Thymus (tissue), 11 donors: ENCODE data around the gene BIN2. TPM values are rescaled to one million over a fixed set of nuclear protein-coding genes. Genes with fewer than 3 reads are reported as not detected.
A peak's percentile ranks its signal among the peaks of the same experiment; 100 is the strongest.
"Not testable (repeated sequence)": the region's sequence is repeated elsewhere in the genome, so short reads cannot be mapped to it uniquely, and the experiment has no call there.

Experiments used
- DNase-seq, 9 donors: peaks; one replicate each; pipeline ENCODE4 v3.0.0-alpha.2; 2013; ENCODE audit warnings: low spot score in 9 of 9, low read depth in 6 of 9, missing footprints in 1 of 9
- H3K27ac ChIP-seq, 2 donors: one replicate each; pipeline ENCODE4 v1.5.1; 2013; ENCODE audit warnings: control low read depth in 1 of 2, low read depth in 1 of 2, low read length in 1 of 2, mild to moderate bottlenecking in 1 of 2, moderate library complexity in 1 of 2
- H3K27me3 ChIP-seq, 2 donors: one replicate each; pipeline ENCODE4 v1.5.1; 2013; ENCODE audit warnings: low read length in 1 of 2; ENCODE audit not compliant: control insufficient read depth in 2 of 2, insufficient read depth in 1 of 2
- H3K36me3 ChIP-seq, 2 donors: one replicate each; pipeline ENCODE4 v1.5.1; 2013; ENCODE audit warnings: low read length in 1 of 2, mild to moderate bottlenecking in 1 of 2, moderate library complexity in 1 of 2; ENCODE audit not compliant: control insufficient read depth in 2 of 2, insufficient read depth in 2 of 2
- H3K4me1 ChIP-seq, 2 donors: one replicate each; pipeline ENCODE4 v1.5.1; 2013; ENCODE audit warnings: low read length in 2 of 2; ENCODE audit not compliant: control insufficient read depth in 2 of 2, insufficient read depth in 2 of 2
- H3K4me3 ChIP-seq, 2 donors: one replicate each; pipeline ENCODE4 v1.5.1; 2013; ENCODE audit warnings: low read length in 2 of 2, control low read depth in 1 of 2, mild to moderate bottlenecking in 1 of 2
- H3K9me3 ChIP-seq, 2 donors: one replicate each; pipeline ENCODE4 v1.5.1; 2013; ENCODE audit warnings: low read length in 1 of 2, mild to moderate bottlenecking in 1 of 2; ENCODE audit not compliant: control insufficient read depth in 2 of 2, insufficient read depth in 1 of 2
- WGBS: extraction: QIAGEN DNeasy Blood & Tissue Kit; methylation state at CpG from one replicate; pipeline ENCODE4 v1.1.7; 2013; 5-methylcytosine and 5-hydroxymethylcytosine counted together
- polyA plus RNA-seq: library from polyadenylated mRNA; stranded (reverse); fragments of 200-250 nt; gene quantifications from one replicate; pipeline ENCODE4 v1.2.3, GENCODE V29; 2013
- total RNA-seq: library from RNA; stranded (reverse); fragments of 120-200 nt; gene quantifications from one replicate; pipeline ENCODE4 v1.2.4, GENCODE V29; 2013
- donor health status: healthy.

BIN2 gene
- total and polyA plus RNA-seq, 2 donors: 57.7 to 63.3 TPM

- 97% methylated on average over 4 of the region's 4 CpGs for WGBS
- DNase-seq: no peak
- H3K4me3 ChIP-seq: no peak overlapping the region
- H3K27ac ChIP-seq: no peak overlapping the region
- H3K9me3 ChIP-seq: no peaks in the 10 kb centered on the region
- H3K27me3 ChIP-seq: no peaks in the 10 kb centered on the region
- H3K36me3 ChIP-seq: peaks cover 31 to 40% of the 10 kb centered on the region in 2 donors
- H3K4me1 ChIP-seq: no peaks in the 10 kb centered on the region
Measured at GRCh38 chr12:51281202-51281924, 42.6 kb downstream of the BIN2 start.

GRCh38 chr12:51275088-51275487 lies 48.9 kb downstream of the BIN2 start:
- H3K27me3 ChIP-seq: peaks cover 0 to 16% of the 10 kb centered on the region in 2 donors
- peaks cover 4 to 7% of the 10 kb centered on the region in 2 donors for H3K4me1 ChIP-seq
- no peaks in the 10 kb centered on the region for H3K9me3 ChIP-seq
- no peak overlapping the region for H3K27ac ChIP-seq
- 98% methylated on average over 1 of the region's 1 CpG for WGBS
- no peak overlapping the region for H3K4me3 ChIP-seq
- DNase-seq: no peak
- H3K36me3 ChIP-seq: peaks cover 0 to 1% of the 10 kb centered on the region in 2 donors

- DNase-seq, H3K27ac ChIP-seq, H3K4me3 ChIP-seq, H3K36me3 ChIP-seq, H3K9me3 ChIP-seq: not testable (repeated sequence)
- Histone ChIP-seq H3K27me3 (peaks cover 0 to 22% of the 10 kb centered on the region in 2 donors), H3K4me1 (peaks cover 4 to 13% of the 10 kb centered on the region in 2 donors)
- WGBS: 98% methylated on average over 7 of the region's 7 CpGs
Measured at GRCh38 chr12:51272810-51273209, 51.2 kb downstream of the BIN2 start.

DNA sequence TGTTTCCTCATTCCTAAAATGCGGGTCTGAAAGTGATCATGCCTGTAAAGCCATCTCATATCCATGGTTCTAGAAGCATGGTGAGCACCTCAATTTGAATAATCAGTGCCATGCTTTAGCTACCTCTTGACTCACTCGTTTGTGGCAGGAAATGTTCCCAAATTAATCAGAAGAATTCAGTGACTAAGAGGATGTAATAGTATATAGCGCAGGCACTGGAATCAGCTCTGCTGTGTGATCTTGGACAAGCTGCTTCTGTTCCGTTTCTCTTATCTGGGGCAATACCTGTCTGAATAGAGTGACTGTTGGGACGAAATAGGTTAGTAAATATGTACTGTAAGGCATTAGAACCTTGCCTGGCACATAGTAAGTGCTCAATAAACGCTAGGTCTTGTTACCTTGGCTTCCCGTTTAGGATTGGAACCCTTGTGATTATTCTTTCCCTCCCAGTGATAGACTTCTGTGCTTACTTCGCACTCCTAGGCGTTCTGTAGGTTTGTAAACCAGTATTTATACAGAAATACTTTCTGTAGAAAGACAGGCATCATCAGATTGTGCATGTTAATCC lies 52.9 kb downstream of the BIN2 start:
- Histone ChIP-seq H3K36me3 (no peaks in the 10 kb centered on the region), H3K27ac (no peak overlapping the region), H3K9me3 (no peaks in the 10 kb centered on the region), H3K4me1 (peaks cover 4 to 13% of the 10 kb centered on the region in 2 donors), H3K27me3 (peaks cover 0 to 22% of the 10 kb centered on the region in 2 donors), H3K4me3 (peak overlapping the region in 1 of 2 donors; percentile 78)
- DNase-seq: no peak
- WGBS: 72% methylated on average over 9 of the region's 9 CpGs

GRCh38 chr12:51270067-51270950 lies 53.7 kb downstream of the BIN2 start, which contains the start of gene SMAGP:
Gene SMAGP, minus strand, starts transcription at chr12:51270415. Its CDS starts 1,137 bp downstream, at chr12:51269278.
- WGBS: under 1% methylated on average over 83 of the region's 83 CpGs
- peak in 2 of 9 donors; percentile 37 to 62 for DNase-seq
- H3K4me1 ChIP-seq: peaks cover 4 to 13% of the 10 kb centered on the region in 2 donors
- no peaks in the 10 kb centered on the region for H3K9me3 ChIP-seq
- H3K27ac ChIP-seq: no peak within 1 kb of the TSS
- H3K4me3 ChIP-seq: peak within 1 kb of the TSS; percentile 49 to 78
- peaks cover 0 to 22% of the 10 kb centered on the region in 2 donors for H3K27me3 ChIP-seq
- H3K36me3 ChIP-seq: no peaks in the 10 kb centered on the region

DNA sequence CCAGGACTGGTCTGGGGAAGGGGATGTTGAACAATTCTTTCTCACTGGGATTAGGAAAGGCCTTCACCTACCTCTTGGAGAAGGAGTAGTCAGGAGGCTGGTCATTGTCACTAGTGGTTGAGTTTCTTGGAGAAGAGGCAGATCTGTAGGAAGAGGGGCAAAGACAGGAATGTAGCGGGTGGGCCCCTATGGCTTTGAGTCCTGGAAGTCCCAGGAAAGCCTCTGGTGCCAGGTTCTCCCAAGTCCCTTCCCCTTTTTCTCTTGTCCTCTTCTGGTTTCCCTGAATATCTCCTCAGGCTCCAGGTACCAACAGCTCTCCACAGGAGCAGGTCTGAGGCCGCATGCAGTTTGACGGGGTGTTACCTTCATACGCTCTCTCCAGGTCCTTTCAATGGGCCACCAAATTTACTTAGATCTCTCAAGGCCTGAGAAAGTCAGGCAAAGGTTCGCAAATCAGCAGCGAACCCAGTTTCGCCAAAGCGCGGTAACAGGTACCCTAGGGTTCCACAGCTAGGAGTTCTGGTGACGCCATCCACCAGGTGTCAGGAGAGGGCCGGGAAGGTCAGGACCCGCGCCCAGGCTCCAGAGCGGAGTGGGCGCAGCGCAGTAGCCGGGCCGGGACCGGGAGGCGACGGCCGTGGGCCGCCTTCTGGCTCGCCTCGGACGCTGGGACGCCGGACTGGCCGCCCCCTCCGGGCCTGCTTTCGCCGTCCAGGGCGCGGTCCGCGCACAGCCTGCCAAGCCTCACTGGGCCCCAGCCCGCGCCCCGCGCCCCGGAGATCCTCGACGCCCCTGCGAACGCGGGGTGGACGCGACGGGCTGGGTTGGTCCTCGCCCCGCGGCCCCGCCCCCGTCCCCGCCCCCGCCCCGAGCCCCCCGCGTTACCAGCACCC lies 54.6 kb downstream of the BIN2 start:
- WGBS: 9% methylated on average over 59 of the region's 59 CpGs
- DNase-seq: peak in 4 of 9 donors; percentile 35 to 74 (median 56)
- H3K4me3 ChIP-seq: peak overlapping the region in 1 of 2 donors; percentile 78
- H3K36me3 ChIP-seq: no peaks in the 10 kb centered on the region
- H3K9me3 ChIP-seq: no peaks in the 10 kb centered on the region
- peaks cover 0 to 22% of the 10 kb centered on the region in 2 donors for H3K27me3 ChIP-seq
- no peak overlapping the region for H3K27ac ChIP-seq
- H3K4me1 ChIP-seq: peaks cover 4 to 13% of the 10 kb centered on the region in 2 donors

DNA sequence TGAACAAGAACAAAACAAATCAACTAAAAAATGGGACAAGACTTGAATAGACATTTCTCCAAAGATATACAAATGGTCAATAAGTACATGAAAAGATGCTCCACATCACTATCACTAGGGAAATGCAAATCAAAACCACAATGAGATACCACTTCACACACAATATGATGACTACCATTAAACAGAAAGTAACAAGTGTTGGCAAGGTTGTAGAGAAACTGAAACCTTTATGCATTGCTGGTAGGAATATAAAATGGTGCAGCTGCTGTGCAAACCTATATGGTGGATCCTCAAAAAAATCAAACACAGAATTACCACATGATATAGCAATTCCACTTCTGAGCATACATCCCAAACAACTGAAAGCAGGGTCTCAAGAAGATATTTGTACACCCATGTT lies 59.0 kb downstream of the BIN2 start:
- Histone ChIP-seq H3K36me3 (no peaks in the 10 kb centered on the region), H3K4me1 (peaks cover 0 to 7% of the 10 kb centered on the region in 2 donors), H3K27ac (no peak overlapping the region), H3K4me3 (no peak overlapping the region), H3K9me3 (no peaks in the 10 kb centered on the region), H3K27me3 (peaks cover 0 to 5% of the 10 kb centered on the region in 2 donors)
- DNase-seq: no peak

GRCh38 chr12:51264297-51264696 lies 59.7 kb downstream of the BIN2 start:
- Histone ChIP-seq H3K27ac (no peak overlapping the region), H3K36me3 (no peaks in the 10 kb centered on the region), H3K27me3 (peaks cover 0 to 1% of the 10 kb centered on the region in 2 donors), H3K4me3 (no peak overlapping the region), H3K4me1 (peaks cover 0 to 4% of the 10 kb centered on the region in 2 donors), H3K9me3 (no peaks in the 10 kb centered on the region)
- 94% methylated on average over 5 of the region's 5 CpGs for WGBS
- no peak for DNase-seq
